HCT116 (cell line): ENCODE results near the gene LRRN4CL. TPM values are rescaled to one million over a fixed set of nuclear protein-coding genes. Genes with fewer than 3 reads are reported as not detected.

Source experiments
- ATAC-seq: fragments of 200-7000 bp; cut with Tn5 transposase; 2 replicates; pipeline ENCODE4 v1.9.1; 2020; ENCODE audit warnings: mild to moderate bottlenecking, moderate library complexity
- BruUV-seq: library from RNA; stranded (reverse); fragments of 400-500 nt; replicated peaks from 2 replicates; lab custom pipeline; 2021; lab: Mats Ljungman, UMichigan
- CTCF ChIA-PET: fragments of 300-600 bp; sonication (Branson Sonifier 250); formaldehyde crosslinking; loops from one replicate; lab custom pipeline; 2021; ENCODE audit warnings: antibody characterized with exemption; lab: Charles Lee
- POLR2A ChIA-PET: fragments of 300-600, 350-600 bp; sonication (Branson Sonifier 250); formaldehyde crosslinking; loops from one replicate; lab custom pipeline; 2021; ENCODE audit warnings: antibody characterized with exemption; lab: Charles Lee
- RAD21 ChIA-PET, 2 experiments: fragments of 300-600 bp; sonication (Branson Sonifier 250); formaldehyde crosslinking; loops; one replicate each; lab custom pipeline; 2023; ENCODE audit warnings: low total read pairs in 2 of 2; ENCODE audit not compliant: uncharacterized antibody in 2 of 2, unreplicated experiment in 2 of 2, low non-redundant PET in 1 of 2; lab: Charles Lee
- DNase-seq: peaks from one replicate; pipeline ENCODE4 v3.0.0-alpha.2; 2010; ENCODE audit warnings: low read depth, low spot score
- H2AFZ ChIP-seq: fragments of 200-600 bp; shearing (Covaris generic), sonication (generic); 2 replicates; pipeline ENCODE4 v1.6.1; 2017; ENCODE audit warnings: low read depth, mixed run types, mixed read lengths, antibody characterized with exemption, low read length; ENCODE audit not compliant: poor library complexity, severe bottlenecking
- H3K27ac ChIP-seq: 2 replicates; pipeline ENCODE4 v1.5.1; 2012; ENCODE audit warnings: low read depth, low read length
- H3K27me3 ChIP-seq: fragments of 200-600 bp; sonication (generic); 2 replicates; pipeline ENCODE4 v1.6.1; 2016; ENCODE audit warnings: mixed run types, low read length, mixed read lengths; ENCODE audit not compliant: insufficient read depth
- H3K36me3 ChIP-seq, 2 experiments: fragments of 200-500 bp in 1 of 2; fragments of 200-600 bp in 1 of 2; sonication (Bioruptor generic) in 1 of 2; sonication (generic) in 1 of 2; 2 replicates each; pipeline versions ENCODE4 v1.5.1 to v1.6.1; 2014 to 2016; ENCODE audit warnings: low read length in 2 of 2, inconsistent platforms in 1 of 2, mixed read lengths in 1 of 2, mixed run types in 1 of 2; ENCODE audit not compliant: insufficient read depth in 2 of 2, control insufficient read depth in 1 of 2
- H3K4me1 ChIP-seq, 2 experiments: fragments of 200-600 bp in 1 of 2; sonication (generic) in 1 of 2; 2 replicates each; pipeline versions ENCODE4 v1.5.1 to v1.6.1; 2012 to 2017; ENCODE audit warnings: low read length in 2 of 2, inconsistent platforms in 1 of 2, mild to moderate bottlenecking in 1 of 2, mixed read lengths in 1 of 2, mixed run types in 1 of 2, moderate library complexity in 1 of 2; ENCODE audit not compliant: insufficient read depth in 2 of 2, control insufficient read depth in 1 of 2
- H3K4me2 ChIP-seq: fragments of 200-600 bp; sonication (generic); 2 replicates; pipeline ENCODE4 v1.6.1; 2017; ENCODE audit warnings: mixed run types, low read length, mixed read lengths
- H3K4me3 ChIP-seq, 2 experiments: fragments of 200-600 bp in 1 of 2; sonication (generic) in 1 of 2; replicated peaks in 1 of 2; 2 replicates each; pipeline ENCODE4 v1.5.1; 2011 to 2016; ENCODE audit warnings: low read length in 2 of 2, control low read depth in 1 of 2, low read depth in 1 of 2, mild to moderate bottlenecking in 1 of 2, mixed read lengths in 1 of 2, mixed run types in 1 of 2
- H3K79me2 ChIP-seq: fragments of 200-600 bp; sonication (generic); 2 replicates; pipeline ENCODE4 v1.6.1; 2017; ENCODE audit warnings: mild to moderate bottlenecking, mixed run types, low read length, moderate library complexity, mixed read lengths; ENCODE audit not compliant: insufficient read depth
- H3K9ac ChIP-seq: fragments of 200-600 bp; sonication (generic); 2 replicates; pipeline ENCODE4 v1.6.1; 2016; ENCODE audit warnings: low read length, mixed read lengths
- H3K9me2 ChIP-seq: fragments of 200-600 bp; sonication (generic), shearing (Covaris generic); 2 replicates; pipeline ENCODE4 v1.6.1; 2017; ENCODE audit warnings: mixed run types, mild to moderate bottlenecking, moderate library complexity; ENCODE audit not compliant: insufficient read depth
- H3K9me3 ChIP-seq, 2 experiments: fragments of 200-500 bp in 1 of 2; fragments of 200-600 bp in 1 of 2; sonication (Bioruptor generic) in 1 of 2; sonication (generic) in 1 of 2; 2 replicates each; pipeline ENCODE4 v1.6.1; 2014 to 2017; ENCODE audit warnings: low read length in 2 of 2, mixed read lengths in 2 of 2, inconsistent platforms in 1 of 2, low read depth in 1 of 2, mild to moderate bottlenecking in 1 of 2, mixed run types in 1 of 2, moderate library complexity in 1 of 2; ENCODE audit not compliant: control insufficient read depth in 1 of 2, insufficient read depth in 1 of 2
- H4K20me1 ChIP-seq: fragments of 200-600 bp; sonication (generic), shearing (Covaris generic); 2 replicates; pipeline ENCODE4 v1.6.1; 2017; ENCODE audit warnings: mixed run types, mild to moderate bottlenecking, moderate library complexity; ENCODE audit not compliant: insufficient read depth
- CBX3 ChIP-seq: IDR thresholded peaks from 2 replicates; pipeline ENCODE4 v1.6.1; 2012; ENCODE audit warnings: low read depth
- ELF1 ChIP-seq: IDR thresholded peaks from 2 replicates; pipeline ENCODE4 v1.6.1; 2012; ENCODE audit warnings: low read depth, borderline replicate concordance
- EZH2 ChIP-seq: fragments of 200-600 bp; sonication (generic); IDR thresholded peaks from 2 replicates; pipeline ENCODE4 v1.6.1; 2017; ENCODE audit warnings: antibody characterized with exemption, mixed run types
- RAD21 ChIP-seq: IDR thresholded peaks from 2 replicates; pipeline ENCODE4 v1.6.1; 2012; ENCODE audit warnings: low read depth, mild to moderate bottlenecking
- SIN3A ChIP-seq: IDR thresholded peaks from 2 replicates; pipeline ENCODE4 v1.6.1; 2012; ENCODE audit warnings: low read depth
- TCF7L2 ChIP-seq: IDR thresholded peaks from 2 replicates; pipeline ENCODE4 v1.7.0; 2011; ENCODE audit warnings: borderline replicate concordance, inconsistent platforms; ENCODE audit not compliant: insufficient read depth, insufficient read length; ENCODE audit errors: extremely low read depth
- YY1 ChIP-seq: IDR thresholded peaks from 2 replicates; pipeline ENCODE4 v1.6.1; 2011; ENCODE audit warnings: low read length, low read depth, moderate library complexity, mild to moderate bottlenecking; ENCODE audit not compliant: insufficient replicate concordance; ENCODE audit errors: extremely low read depth
- ZNF274 ChIP-seq: fragments of 200-500 bp; sonication (Bioruptor generic); IDR thresholded peaks from 2 replicates; pipeline ENCODE4 v1.6.1; 2014; ENCODE audit warnings: mild to moderate bottlenecking, low read depth, low read length, inconsistent platforms
- intact Hi-C: fragments of 100-400 bp; cut with micrococcal nuclease; formaldehyde crosslinking; loops from 2 replicates; pipeline ENCODE4 v1.10.0; 2022
- total RNA-seq: library from RNA; stranded (reverse); gene quantifications from one replicate; pipeline ENCODE4 v1.2.1, GENCODE V29; 2021; ENCODE audit not compliant: unreplicated experiment

Gene LRRN4CL
- total RNA-seq, 1 experiment from 2014 or later: 0.71 TPM

DNA sequence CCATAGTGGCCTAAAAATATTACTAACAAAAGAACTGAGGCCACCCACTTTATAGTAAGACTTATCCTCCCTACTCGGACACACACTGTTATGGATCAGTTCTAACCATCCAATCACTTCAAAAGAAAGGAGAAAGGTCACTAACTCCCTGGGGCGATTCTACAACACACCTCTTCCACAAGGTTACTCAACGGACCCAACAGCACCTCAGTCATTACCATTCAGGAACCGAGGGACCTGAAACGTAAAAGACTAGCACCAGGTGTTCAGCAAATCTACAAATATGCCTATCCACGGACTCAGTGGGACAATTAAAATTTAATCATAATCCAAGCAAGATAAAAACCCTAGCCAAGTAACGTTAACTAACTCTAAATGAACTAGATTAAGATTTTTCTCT, 36.3 kb upstream of the LRRN4CL start:
- Histone ChIP-seq H2AFZ (no peak overlapping the region), H3K9me3 (no peaks in the 10 kb centered on the region), H3K4me3 (peak overlapping the region; percentile 98 to 100), H3K9ac (peak overlapping the region; percentile 93), H3K4me1 (peaks cover 14 to 25% of the 10 kb centered on the region in 2 experiments), H3K9me2 (no peaks in the 10 kb centered on the region), H3K4me2 (peak overlapping the region; percentile 100), H4K20me1 (peaks cover 16% of the 10 kb centered on the region; the same call in 1 of the 2 replicates), H3K27ac (peak overlapping the region; percentile 96), H3K27me3 (no peaks in the 10 kb centered on the region), H3K79me2 (peaks cover 86% of the 10 kb centered on the region), H3K36me3 (peaks cover 40 to 47% of the 10 kb centered on the region in 2 experiments)
- TF ChIP-seq TCF7L2 (no peak), ELF1 (no peak), ZNF274 (no peak), RAD21 (no peak), SIN3A (no peak), CBX3 (no peak)
- DNase-seq: no peak
- ATAC-seq: no peak
- POLR2A ChIA-PET: no interaction called here
- CTCF ChIA-PET: no interaction called here
- RAD21 ChIA-PET: no interaction called here
- TSS peak; percentile 44 for BruUV-seq
- intact Hi-C loops: loop anchor here (5.0 kb wide), 1 partner anchor 37 kb away; the partner anchor contains the start of gene POLR2G

GRCh38 chr11:62724171-62724570, 34.8 kb upstream of the LRRN4CL start:
- no peak overlapping the region for H2AFZ ChIP-seq
- CTCF ChIA-PET: interaction anchor here (0.6 kb wide), 1 partner anchor 371 kb away, joined by 3 read pairs; no protein-coding TSS in a partner anchor
- H3K79me2 ChIP-seq: peaks cover 83% of the 10 kb centered on the region
- DNase-seq: no peak
- peaks cover 54 to 60% of the 10 kb centered on the region in 2 experiments for H3K36me3 ChIP-seq
- H3K27me3 ChIP-seq: no peaks in the 10 kb centered on the region
- no peak overlapping the region for H3K4me2 ChIP-seq
- H3K9me2 ChIP-seq: no peaks in the 10 kb centered on the region
- H3K9ac ChIP-seq: 0 out of 2 replicates have a peak overlapping the region, but pooled peaks have one; percentile 1
- TF ChIP-seq ELF1 (no peak), EZH2 (no peak), RAD21 (no peak), SIN3A (no peak), YY1 (no peak)
- TF ChIP-seq, all 23 proteins: peak for 0
- ChIA-PET POLR2A (interaction anchor here (1.6 kb wide), 1 partner anchor 117 kb away, joined by 4 read pairs; no protein-coding TSS in a partner anchor), RAD21 (interaction anchor here in 1 of 2 experiments (0.5 kb wide), 1 partner anchor 36 kb away, joined by 4 read pairs; no protein-coding TSS in a partner anchor)
- Histone ChIP-seq H4K20me1 (peaks cover 21% of the 10 kb centered on the region; the same call in 1 of the 2 replicates), H3K4me3 (no peak overlapping the region), H3K27ac (no peak overlapping the region; the same call in 1 of the 2 replicates), H3K9me3 (no peaks in the 10 kb centered on the region), H3K4me1 (peaks cover 8 to 19% of the 10 kb centered on the region in 2 experiments)
- no peak for ATAC-seq
- BruUV-seq: no TSS peak
- intact Hi-C loops: no loop called here
